ENCODE data around the gene RAB4A.

The RAB4A gene

GRCh38 chr1:229280921-229281320, 10.0 kb downstream of the RAB4A start:
- no peaks in the 10 kb centered on the region for H3K27me3 ChIP-seq (ENCODE audit: insufficient read depth, poor library complexity, severe bottlenecking)
- H3K4me3 ChIP-seq (replicated peaks; ENCODE audit: insufficient read depth, low read length): no peak overlapping the region
- H3K27ac ChIP-seq (replicated peaks): no peak overlapping the region
- no peak for DNase-seq (ENCODE audit: low read depth in 1 of 2, low spot score in 1 of 2)
- TF ChIP-seq POLR2AphosphoS5 (IDR thresholded peaks at IDR 0.05; ENCODE audit: low read depth) (no peak), SPI1 (IDR thresholded peaks at IDR 0.05; ENCODE audit: borderline replicate concordance, low read depth) (no peak), GABPA (IDR thresholded peaks at IDR 0.05; ENCODE audit: low read depth) (no peak)
- TF ChIP-seq, protein P1, sequence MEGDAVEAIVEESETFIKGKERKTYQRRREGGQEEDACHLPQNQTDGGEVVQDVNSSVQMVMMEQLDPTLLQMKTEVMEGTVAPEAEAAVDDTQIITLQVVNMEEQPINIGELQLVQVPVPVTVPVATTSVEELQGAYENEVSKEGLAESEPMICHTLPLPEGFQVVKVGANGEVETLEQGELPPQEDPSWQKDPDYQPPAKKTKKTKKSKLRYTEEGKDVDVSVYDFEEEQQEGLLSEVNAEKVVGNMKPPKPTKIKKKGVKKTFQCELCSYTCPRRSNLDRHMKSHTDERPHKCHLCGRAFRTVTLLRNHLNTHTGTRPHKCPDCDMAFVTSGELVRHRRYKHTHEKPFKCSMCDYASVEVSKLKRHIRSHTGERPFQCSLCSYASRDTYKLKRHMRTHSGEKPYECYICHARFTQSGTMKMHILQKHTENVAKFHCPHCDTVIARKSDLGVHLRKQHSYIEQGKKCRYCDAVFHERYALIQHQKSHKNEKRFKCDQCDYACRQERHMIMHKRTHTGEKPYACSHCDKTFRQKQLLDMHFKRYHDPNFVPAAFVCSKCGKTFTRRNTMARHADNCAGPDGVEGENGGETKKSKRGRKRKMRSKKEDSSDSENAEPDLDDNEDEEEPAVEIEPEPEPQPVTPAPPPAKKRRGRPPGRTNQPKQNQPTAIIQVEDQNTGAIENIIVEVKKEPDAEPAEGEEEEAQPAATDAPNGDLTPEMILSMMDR (IDR thresholded peaks at IDR 0.05; ENCODE audit: insufficient read depth, low read length): no peak
- TF ChIP-seq, protein P2, sequence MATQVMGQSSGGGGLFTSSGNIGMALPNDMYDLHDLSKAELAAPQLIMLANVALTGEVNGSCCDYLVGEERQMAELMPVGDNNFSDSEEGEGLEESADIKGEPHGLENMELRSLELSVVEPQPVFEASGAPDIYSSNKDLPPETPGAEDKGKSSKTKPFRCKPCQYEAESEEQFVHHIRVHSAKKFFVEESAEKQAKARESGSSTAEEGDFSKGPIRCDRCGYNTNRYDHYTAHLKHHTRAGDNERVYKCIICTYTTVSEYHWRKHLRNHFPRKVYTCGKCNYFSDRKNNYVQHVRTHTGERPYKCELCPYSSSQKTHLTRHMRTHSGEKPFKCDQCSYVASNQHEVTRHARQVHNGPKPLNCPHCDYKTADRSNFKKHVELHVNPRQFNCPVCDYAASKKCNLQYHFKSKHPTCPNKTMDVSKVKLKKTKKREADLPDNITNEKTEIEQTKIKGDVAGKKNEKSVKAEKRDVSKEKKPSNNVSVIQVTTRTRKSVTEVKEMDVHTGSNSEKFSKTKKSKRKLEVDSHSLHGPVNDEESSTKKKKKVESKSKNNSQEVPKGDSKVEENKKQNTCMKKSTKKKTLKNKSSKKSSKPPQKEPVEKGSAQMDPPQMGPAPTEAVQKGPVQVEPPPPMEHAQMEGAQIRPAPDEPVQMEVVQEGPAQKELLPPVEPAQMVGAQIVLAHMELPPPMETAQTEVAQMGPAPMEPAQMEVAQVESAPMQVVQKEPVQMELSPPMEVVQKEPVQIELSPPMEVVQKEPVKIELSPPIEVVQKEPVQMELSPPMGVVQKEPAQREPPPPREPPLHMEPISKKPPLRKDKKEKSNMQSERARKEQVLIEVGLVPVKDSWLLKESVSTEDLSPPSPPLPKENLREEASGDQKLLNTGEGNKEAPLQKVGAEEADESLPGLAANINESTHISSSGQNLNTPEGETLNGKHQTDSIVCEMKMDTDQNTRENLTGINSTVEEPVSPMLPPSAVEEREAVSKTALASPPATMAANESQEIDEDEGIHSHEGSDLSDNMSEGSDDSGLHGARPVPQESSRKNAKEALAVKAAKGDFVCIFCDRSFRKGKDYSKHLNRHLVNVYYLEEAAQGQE (IDR thresholded peaks at IDR 0.05; ENCODE audit: insufficient replicate concordance, low read depth): no peak

GRCh38 chr1:229281339-229281926, 10.5 kb downstream of the RAB4A start:
- no peaks in the 10 kb centered on the region for H3K27me3 ChIP-seq (ENCODE audit: insufficient read depth, poor library complexity, severe bottlenecking)
- H3K27ac ChIP-seq (replicated peaks): no peak overlapping the region
- no peak for DNase-seq (ENCODE audit: low read depth in 1 of 2, low spot score in 1 of 2)
- TF ChIP-seq SPI1 (IDR thresholded peaks at IDR 0.05; ENCODE audit: borderline replicate concordance, low read depth) (no peak), POLR2AphosphoS5 (IDR thresholded peaks at IDR 0.05; ENCODE audit: low read depth) (no peak), GABPA (IDR thresholded peaks at IDR 0.05; ENCODE audit: low read depth) (no peak)
- TF ChIP-seq, protein P2 (IDR thresholded peaks at IDR 0.05; ENCODE audit: insufficient replicate concordance, low read depth): no peak
- TF ChIP-seq, protein P1 (IDR thresholded peaks at IDR 0.05; ENCODE audit: insufficient read depth, low read length): no peak
- H3K4me3 ChIP-seq (replicated peaks; ENCODE audit: insufficient read depth, low read length): no peak overlapping the region

- TF ChIP-seq POLR2AphosphoS5 (IDR thresholded peaks at IDR 0.05; ENCODE audit: low read depth) (no peak), SPI1 (IDR thresholded peaks at IDR 0.05; ENCODE audit: borderline replicate concordance, low read depth) (no peak), GABPA (IDR thresholded peaks at IDR 0.05; ENCODE audit: low read depth) (no peak)
- TF ChIP-seq, protein P2 (IDR thresholded peaks at IDR 0.05; ENCODE audit: insufficient replicate concordance, low read depth): no peak
- TF ChIP-seq, protein P1 (IDR thresholded peaks at IDR 0.05; ENCODE audit: insufficient read depth, low read length): no peak
- Histone ChIP-seq H3K27ac (replicated peaks) (no peak overlapping the region), H3K4me3 (replicated peaks; ENCODE audit: insufficient read depth, low read length) (no peak overlapping the region)
Measured at GRCh38 chr1:229282295-229282823, 11.4 kb downstream of the RAB4A start.

More at GRCh38 chr1:229282295-229282823, 11.4 kb downstream of the RAB4A start:
- no peaks in the 10 kb centered on the region for H3K27me3 ChIP-seq (ENCODE audit: insufficient read depth, poor library complexity, severe bottlenecking)
- DNase-seq (ENCODE audit: low read depth in 1 of 2, low spot score in 1 of 2): no peak
